GM19193 (cell line): ENCODE measurements around the gene LIM2.

ENCODE experiments used
- POLR2A ChIP-seq: IDR thresholded peaks from 4 replicates; pipeline ENCODE4 v1.6.1; 2011; ENCODE audit not compliant: insufficient read depth, insufficient read length; ENCODE audit errors: extremely low read depth

LIM2 gene

DNA sequence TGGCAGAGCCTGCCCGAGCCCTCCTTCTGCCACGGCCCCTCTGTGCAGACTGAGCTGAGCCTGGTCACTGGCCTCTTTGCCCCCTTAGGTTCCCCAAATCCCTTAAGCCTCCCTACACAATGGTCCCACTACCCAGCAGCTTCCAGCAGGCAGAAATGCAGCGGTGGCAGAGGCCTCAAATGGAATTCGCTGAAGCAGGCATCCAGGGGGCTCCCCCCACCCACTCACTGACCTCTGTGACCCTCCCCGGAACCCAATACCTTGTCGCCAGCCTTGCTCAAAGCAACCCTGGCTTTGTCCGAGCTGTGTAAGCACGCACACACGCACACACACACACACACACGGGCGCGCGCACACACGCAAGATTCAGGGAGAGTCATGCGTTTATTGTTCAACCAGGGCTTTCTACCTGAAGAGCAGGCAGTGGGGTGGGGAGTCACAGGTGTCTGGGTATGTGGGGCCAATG lies at the start of gene LIM2:
Gene LIM2, minus strand, starts transcription at position 51 of the 466 bp plus-strand sequence. CDS start 531 bp downstream, outside the sequence.
- no peak for TF ChIP-seq POLR2A

- no peak for TF ChIP-seq POLR2A
Measured at GRCh38 chr19:51434456-51434855, 46.7 kb upstream of the LIM2 start.

DNA sequence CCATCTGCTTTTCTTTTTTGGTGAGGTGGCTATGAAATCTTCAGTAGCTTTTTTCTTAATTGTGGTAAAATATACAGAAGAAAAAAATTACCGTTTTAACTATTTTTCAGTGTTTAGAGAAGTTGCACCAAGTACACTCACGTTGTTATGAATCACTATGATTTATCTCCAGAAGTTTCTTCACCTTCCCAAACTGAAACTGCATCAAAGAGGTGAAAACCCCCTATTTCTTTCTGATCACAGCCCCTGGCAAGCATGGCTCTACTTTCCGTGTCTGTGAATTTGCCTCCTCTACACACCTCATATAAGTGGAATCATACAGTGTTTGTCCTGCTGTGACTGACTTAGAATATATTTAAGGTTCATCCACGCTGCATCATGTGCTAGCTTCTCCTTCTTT lies 45.3 kb upstream of the LIM2 start:
- TF ChIP-seq POLR2A: no peak

DNA sequence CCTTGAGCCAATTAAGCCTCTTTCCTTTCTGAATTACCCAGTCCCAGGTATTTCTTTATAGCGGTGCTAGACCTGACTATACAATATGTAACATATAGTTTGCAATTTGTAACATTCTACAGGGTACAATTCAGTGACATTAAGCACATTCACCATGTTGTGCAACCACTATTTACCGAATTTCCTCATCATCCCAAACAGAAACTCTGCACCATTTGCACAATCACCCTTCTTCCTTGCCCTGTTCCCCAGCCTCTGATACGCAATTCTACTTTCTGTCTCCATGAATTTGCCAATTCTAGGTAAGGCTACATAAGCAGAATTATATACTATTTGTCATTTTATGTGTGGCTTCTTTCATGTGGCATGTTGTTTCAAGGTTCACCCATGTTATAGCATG lies 43.4 kb upstream of the LIM2 start:
- TF ChIP-seq POLR2A: no peak

DNA sequence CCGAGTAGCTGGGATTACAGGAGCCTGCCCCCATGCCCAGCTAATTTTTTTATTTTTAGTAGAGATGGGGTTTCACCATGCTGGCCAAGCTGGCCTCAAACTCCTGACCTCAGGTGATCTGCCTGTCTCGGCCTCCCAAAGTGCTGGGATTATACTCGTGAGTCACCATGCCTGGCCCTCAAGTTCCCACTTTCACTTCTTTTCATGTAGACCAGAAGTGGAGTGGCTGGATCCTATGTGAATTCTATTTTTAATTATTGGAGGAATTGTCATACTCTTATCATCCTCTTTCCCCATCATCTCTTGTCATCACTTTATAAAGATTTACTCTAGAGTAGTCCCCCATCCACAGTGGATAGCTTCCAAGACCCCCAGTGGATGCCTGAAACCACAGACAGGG lies 42.4 kb upstream of the LIM2 start:
- TF ChIP-seq POLR2A: no peak

DNA sequence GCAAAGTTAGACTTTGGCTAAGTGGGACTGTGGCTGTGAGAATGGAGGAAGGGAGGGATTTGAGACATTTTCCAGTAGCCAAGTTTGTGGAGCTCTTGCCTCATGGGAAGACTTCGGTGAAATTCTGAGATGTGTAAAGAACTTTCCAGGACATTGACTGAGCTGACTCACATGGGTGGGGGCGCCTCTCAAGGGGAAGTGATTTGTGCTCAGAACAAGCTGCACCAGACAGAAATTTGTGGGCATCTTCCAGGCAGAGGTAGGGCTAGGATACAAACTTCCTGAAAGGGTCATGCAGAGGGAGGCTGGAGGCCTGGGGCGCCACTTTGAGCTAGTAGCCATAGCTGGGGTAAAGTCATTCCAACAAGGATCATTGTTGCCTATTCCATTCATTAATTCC lies 39.4 kb upstream of the LIM2 start:
- TF ChIP-seq POLR2A: no peak

- TF ChIP-seq POLR2A: no peak
Measured at GRCh38 chr19:51422053-51422448, 34.3 kb upstream of the LIM2 start.

DNA sequence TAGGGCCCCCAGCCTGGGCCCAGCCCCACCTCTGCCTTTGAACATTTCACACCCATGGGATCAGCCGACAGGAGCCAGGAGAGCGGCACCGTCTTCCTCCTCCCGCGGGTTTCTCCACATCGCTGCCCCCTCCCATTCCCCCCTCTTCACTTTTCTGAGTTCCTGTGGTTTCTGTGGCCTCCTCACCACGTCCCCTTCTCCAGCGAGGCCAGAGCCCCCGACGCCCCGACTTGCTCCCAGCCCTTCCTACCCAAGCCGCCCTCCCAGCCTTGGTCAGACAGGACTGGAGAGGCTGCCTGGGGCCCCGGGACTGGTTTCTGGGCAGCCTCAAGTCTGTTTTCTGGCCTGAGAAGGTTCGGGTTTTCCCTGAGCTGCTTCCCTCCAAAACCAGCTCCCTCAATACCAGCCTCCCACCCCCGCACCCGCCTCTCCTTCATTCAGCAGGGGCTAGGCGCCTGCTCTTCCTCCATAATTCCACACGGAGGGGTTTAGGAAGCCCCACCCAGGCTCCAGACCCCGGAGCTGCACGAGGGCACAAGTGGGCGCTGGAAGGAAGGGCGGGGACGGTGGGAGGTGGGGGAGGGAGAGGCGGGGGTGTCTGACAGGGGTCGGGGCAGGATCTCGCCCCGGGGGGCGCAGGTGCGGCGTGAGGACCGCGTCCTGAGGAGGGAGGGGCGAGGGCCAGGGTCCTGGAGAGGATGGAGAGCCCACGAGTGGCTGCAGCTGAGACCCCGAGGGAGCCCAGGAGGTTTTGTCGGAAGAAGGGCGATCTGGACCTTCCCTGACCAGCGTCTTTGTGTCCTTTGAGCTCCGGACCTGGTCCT lies 33.7 kb upstream of the LIM2 start:
- no peak for TF ChIP-seq POLR2A

DNA sequence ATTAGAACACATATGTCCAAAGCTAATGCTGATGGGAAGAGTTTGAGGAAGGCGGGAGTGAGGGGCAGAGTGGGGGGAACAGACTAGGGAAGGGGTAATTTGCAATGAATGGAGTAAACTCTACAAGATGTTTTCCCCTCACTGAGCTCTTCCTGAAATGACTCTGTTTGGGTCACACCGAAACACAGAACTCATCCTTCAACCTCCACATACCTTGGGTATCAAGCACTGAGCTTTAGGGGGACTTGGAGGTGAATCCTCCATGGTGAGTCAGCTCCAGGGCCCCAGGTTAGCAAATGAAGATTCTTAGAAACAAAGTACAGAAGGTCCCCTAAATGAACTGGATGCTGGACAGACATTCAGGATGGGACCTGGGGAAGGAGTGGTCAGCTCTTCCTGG lies 30.9 kb upstream of the LIM2 start:
- TF ChIP-seq POLR2A: no peak

GRCh38 chr19:51417810-51418157 lies 30.0 kb upstream of the LIM2 start:
- no peak for TF ChIP-seq POLR2A

GRCh38 chr19:51417107-51417809 lies 29.5 kb upstream of the LIM2 start, which contains the start of gene SIGLEC10:
TSS of gene SIGLEC10 (minus strand) at chr19:51417642. CDS start at chr19:51417581, 61 bp downstream.
- peak; percentile 57 for TF ChIP-seq POLR2A

DNA sequence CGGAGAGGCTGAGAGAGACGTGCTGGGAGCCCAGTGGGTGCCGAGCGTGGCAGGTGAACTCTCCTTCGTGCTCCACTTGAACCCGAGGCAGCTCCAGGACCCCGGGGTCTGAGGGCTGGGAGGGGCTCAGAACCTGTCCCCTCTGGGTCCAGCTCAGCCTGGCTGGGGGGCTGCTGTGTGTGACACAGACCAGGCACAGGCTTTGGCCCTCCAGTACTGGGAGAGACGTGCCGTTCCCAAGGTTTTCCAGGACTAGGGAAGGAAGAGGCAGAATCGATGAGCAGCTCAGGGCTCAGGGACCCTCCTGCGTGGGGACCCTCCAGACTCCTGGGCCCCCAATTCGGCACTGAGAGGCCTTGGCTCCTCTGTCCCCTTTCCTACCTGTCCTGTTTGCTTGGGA lies 27.4 kb upstream of the LIM2 start:
- TF ChIP-seq POLR2A: no peak

DNA sequence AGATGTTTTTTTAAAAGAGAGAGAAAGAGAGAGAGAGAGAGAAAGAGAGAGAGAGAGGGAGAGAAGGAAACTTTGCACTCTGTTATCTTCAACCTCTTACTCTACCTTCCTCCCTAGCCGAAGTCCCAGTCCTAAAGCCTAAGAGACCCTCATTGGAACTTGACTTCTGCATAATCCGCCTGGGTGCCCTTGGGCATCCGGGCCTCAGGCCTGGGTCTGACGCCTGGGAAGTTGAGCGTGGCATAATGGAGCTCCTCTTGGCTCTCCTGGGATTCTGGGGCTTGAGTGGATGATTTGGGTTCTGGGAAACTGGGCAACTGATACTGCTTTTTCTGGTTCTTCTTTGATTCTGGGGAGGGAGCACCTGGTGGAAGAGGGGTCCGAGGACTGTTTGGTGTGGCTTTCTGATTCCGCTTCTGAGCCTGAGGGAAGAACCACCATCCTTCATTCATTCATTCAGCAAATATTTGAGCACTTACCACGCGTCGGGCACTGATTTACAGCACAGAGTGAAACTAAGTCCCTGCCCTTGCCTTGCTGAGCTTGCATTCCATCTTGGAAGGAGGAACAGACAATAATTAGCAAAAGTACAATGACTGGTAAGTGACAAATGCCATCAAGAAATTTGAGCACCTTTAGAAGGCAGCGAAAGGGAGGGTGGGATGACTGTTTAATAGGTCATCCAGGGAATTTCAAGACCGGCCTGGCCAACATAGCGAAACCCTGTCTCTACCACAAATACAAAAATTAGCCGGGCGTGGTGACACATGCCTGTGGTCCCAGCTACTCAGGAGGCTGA lies 23.4 kb upstream of the LIM2 start:
- TF ChIP-seq POLR2A: no peak

DNA sequence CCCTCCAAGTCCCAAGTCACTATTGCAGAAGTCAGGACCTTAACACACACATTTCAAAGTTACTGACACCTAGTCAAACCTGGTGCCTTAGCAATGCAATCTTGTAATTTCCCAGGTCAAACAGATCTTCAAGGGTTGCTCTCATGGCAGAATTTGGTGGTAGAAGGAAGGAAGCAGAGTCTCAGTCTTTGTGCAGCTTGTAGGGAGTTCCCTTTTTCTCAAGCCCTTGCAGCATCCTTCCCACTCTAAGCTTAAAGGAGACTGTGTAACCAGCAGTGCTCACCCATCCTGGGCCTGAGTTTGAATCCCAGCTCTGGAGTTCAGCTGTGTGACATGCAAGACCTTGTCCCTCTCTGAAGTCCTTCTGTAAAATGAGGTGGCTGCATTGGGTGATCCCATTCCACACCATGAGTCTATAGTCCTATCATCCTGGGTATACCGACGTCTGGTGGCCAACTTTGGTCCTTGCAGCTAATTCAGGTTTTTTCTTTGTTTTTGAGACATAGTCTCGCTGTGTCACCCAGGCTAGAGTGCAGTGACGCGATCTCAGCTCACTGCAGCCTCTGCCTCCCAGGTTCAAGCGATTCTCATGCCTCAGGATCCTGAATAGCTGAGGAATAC lies 19.8 kb upstream of the LIM2 start:
- TF ChIP-seq POLR2A: no peak

DNA sequence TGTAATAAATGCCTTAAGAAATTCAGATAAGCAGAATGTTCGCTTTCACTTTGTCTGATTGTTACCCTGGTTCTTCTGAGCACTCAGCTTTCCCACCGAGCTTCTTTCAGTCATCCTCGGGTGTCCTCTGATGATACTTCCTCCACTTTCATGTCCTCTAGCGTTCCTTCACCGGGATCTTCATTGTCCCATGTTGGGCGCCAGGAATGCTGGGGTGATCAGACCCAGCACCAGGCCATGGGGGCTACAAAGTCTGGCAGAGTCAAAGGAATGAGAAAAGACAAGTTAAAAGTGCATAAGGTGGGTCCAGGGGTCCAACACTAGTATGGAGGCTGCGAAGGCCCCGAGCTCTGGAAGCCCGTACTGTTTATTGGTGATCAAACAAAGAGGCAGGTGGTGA lies 14.3 kb upstream of the LIM2 start:
- TF ChIP-seq POLR2A: no peak
